ENCODE results near the gene ARAP2.

Gene ARAP2

DNA sequence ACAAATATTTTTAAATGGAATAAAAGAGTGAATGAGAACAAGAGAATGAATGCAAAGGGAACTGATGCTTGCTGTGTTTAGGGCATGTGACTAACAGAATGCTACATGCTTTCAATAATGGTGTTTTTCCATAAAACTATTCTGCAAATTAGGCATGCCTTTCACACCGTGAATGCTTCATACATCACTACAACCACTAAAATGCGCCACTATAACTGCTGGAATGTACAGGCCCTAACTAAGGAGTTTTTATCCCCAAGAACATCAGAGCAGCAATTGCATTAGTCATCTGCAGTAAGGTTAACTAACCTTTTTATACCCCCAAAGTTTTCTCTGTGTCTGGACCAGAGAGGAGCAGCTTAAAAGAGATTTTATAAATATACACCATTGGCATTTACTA, 190.4 kb downstream of the ARAP2 start:
- Histone ChIP-seq H3K9me3 (ENCODE audit: control insufficient read depth in 1 of 2, low read length in 2 of 2) (no peaks in the 10 kb centered on the region), H3K36me3 (ENCODE audit: control insufficient read depth in 1 of 2, insufficient read depth in 2 of 2, low read length in 2 of 2) (no peaks in the 10 kb centered on the region), H3K27ac (ENCODE audit: low read length) (no peak overlapping the region), H3K4me1 (ENCODE audit: control insufficient read depth in 1 of 2, insufficient read depth in 2 of 2, low read length in 2 of 2) (no peaks in the 10 kb centered on the region), H3K27me3 (ENCODE audit: low read depth, low read length) (no peaks in the 10 kb centered on the region), H3K4me3 (ENCODE audit: low read depth in 1 of 2, low read length in 2 of 2) (no peak overlapping the region)

DNA sequence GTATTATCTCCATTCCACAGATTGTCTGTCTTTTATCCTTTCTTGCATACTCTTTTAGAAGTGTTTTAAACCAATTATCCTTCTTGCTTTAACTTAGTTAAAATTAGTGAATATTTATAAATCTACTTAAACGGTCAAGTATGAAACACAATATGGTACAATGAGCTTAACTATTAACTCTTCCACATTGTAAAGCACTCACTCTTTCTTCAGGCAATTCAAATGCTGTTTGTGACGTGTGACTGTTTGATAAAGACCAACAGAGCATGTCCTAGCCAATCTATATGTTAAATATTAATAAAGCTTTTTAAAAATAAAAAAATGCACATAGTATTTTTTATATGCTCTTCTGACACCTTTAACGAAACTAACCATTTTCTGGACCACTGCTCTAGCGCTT, 192.7 kb downstream of the ARAP2 start:
- Histone ChIP-seq H3K27me3 (ENCODE audit: low read depth, low read length) (no peaks in the 10 kb centered on the region), H3K9me3 (ENCODE audit: control insufficient read depth in 1 of 2, low read length in 2 of 2) (no peaks in the 10 kb centered on the region), H3K27ac (ENCODE audit: low read length) (no peak overlapping the region), H3K36me3 (ENCODE audit: control insufficient read depth in 1 of 2, insufficient read depth in 2 of 2, low read length in 2 of 2) (no peaks in the 10 kb centered on the region), H3K4me1 (ENCODE audit: control insufficient read depth in 1 of 2, insufficient read depth in 2 of 2, low read length in 2 of 2) (no peaks in the 10 kb centered on the region), H3K4me3 (ENCODE audit: low read depth in 1 of 2, low read length in 2 of 2) (no peak overlapping the region)

DNA sequence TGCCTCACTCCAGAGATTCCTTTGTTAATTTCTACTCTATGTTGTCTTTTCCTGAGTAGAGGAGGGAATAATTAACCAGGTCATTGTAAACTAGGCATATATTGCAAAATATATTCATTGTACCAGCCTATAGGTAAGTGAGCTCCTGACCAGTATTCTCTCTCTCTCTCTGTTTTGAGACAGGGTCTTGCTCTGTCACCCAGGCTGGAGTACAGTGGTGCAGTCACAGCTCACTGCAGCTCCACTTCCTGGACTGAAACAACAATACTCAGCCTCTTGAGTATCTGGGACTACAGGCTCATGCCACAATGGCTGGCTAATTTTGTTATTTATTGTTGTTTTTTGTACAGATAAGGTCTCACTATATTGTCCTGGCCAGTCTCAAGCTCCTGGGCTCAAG, 198.3 kb downstream of the ARAP2 start:
- no peaks in the 10 kb centered on the region for H3K9me3 ChIP-seq (ENCODE audit: control insufficient read depth in 1 of 2, low read length in 2 of 2)
- no peaks in the 10 kb centered on the region for H3K36me3 ChIP-seq (ENCODE audit: control insufficient read depth in 1 of 2, insufficient read depth in 2 of 2, low read length in 2 of 2)
- no peak overlapping the region for H3K4me3 ChIP-seq (ENCODE audit: low read depth in 1 of 2, low read length in 2 of 2)
- no peaks in the 10 kb centered on the region for H3K27me3 ChIP-seq (ENCODE audit: low read depth, low read length)
- no peaks in the 10 kb centered on the region for H3K4me1 ChIP-seq (ENCODE audit: control insufficient read depth in 1 of 2, insufficient read depth in 2 of 2, low read length in 2 of 2)
- no peak overlapping the region for H3K27ac ChIP-seq (ENCODE audit: low read length)

DNA sequence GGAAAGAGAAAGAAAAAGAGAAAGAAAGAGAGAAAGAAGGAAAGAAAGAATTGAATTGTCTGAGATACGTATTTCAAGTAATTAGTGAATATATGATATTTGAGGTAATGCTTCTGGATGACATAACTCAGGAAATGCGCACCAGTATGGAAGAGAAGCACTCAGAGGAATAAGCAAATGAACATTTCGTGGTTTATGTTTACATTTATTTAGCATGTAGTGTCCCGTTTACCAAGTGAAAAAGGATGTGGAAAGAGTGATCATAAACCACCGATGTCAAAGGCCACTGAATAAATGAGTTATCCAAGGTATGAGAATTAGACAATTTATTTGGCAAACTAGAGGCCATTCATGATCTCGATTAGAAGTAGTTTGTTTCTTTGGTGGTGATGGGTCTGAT, 200.4 kb downstream of the ARAP2 start:
- H3K27ac ChIP-seq (ENCODE audit: low read length): no peak overlapping the region
- no peaks in the 10 kb centered on the region for H3K27me3 ChIP-seq (ENCODE audit: low read depth, low read length)
- H3K9me3 ChIP-seq (ENCODE audit: control insufficient read depth in 1 of 2, low read length in 2 of 2): no peaks in the 10 kb centered on the region
- H3K36me3 ChIP-seq (ENCODE audit: control insufficient read depth in 1 of 2, insufficient read depth in 2 of 2, low read length in 2 of 2): no peaks in the 10 kb centered on the region
- H3K4me3 ChIP-seq (ENCODE audit: low read depth in 1 of 2, low read length in 2 of 2): no peak overlapping the region
- H3K4me1 ChIP-seq (ENCODE audit: control insufficient read depth in 1 of 2, insufficient read depth in 2 of 2, low read length in 2 of 2): no peaks in the 10 kb centered on the region

DNA sequence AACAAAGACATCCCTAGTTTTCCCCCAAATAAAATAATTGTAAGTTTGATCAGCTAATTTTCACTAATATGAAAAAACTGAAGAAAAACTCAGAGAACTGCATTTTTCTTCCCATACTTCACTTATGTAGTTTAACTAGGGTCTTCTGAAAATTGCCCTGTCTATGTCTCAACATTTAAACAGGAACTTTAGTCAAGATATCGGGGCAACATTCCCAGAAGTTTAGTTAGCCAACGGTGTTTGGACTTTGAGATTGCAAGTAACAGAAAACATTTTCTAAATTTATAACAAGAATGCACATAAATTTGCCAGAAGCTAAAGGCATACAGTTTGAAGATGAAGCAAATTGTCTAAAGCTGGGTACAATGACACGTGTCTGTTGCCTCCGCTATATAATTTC, 201.1 kb downstream of the ARAP2 start:
- Histone ChIP-seq H3K4me3 (ENCODE audit: low read depth in 1 of 2, low read length in 2 of 2) (no peak overlapping the region), H3K36me3 (ENCODE audit: control insufficient read depth in 1 of 2, insufficient read depth in 2 of 2, low read length in 2 of 2) (no peaks in the 10 kb centered on the region), H3K4me1 (ENCODE audit: control insufficient read depth in 1 of 2, insufficient read depth in 2 of 2, low read length in 2 of 2) (no peaks in the 10 kb centered on the region), H3K9me3 (ENCODE audit: control insufficient read depth in 1 of 2, low read length in 2 of 2) (no peaks in the 10 kb centered on the region), H3K27me3 (ENCODE audit: low read depth, low read length) (no peaks in the 10 kb centered on the region), H3K27ac (ENCODE audit: low read length) (no peak overlapping the region)

DNA sequence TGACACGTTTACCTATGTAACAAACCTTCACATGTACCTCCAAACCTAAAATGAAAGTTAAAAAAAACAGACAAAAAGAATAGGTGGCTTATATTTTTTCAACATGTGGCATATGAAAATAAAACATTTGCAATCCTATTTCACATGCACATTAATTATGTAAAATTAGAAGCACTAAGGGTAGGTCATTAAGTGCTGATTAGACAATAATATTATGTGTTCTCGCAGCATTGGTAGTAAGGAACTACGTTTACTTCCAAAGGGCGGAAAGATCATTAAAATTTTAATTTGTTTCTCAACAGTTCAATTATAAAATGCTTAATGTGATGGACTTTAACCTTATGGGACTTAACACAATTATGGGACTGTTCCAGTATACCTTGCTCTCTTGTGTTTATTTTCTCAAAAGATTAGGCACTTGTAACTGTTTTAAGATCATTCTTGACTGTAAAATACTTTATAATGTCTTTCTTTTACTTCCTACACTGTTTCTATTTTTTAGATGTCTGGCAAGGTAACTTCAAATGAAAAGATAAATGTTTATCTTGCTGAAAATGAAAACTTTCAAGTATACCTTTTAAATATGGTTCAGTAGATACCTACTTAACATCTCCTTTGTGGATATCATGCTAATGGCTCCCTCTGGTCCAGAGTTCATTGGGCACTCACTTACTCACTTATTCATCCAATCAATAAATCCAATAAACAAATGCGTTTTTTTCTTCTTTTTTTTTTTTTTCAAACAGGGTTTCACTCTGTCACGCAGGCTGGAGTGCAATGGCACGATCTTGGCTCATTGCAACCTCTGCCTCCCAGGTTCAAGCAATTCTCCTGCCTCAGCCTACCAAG, 202.0 kb downstream of the ARAP2 start:
- H3K27ac ChIP-seq (ENCODE audit: low read length): no peak overlapping the region

GRCh38 chr4:36041340-36041739, 203.0 kb downstream of the ARAP2 start:
- H3K4me1 ChIP-seq (ENCODE audit: control insufficient read depth in 1 of 2, insufficient read depth in 2 of 2, low read length in 2 of 2): no peaks in the 10 kb centered on the region
- no peaks in the 10 kb centered on the region for H3K27me3 ChIP-seq (ENCODE audit: low read depth, low read length)
- no peaks in the 10 kb centered on the region for H3K9me3 ChIP-seq (ENCODE audit: control insufficient read depth in 1 of 2, low read length in 2 of 2)
- H3K27ac ChIP-seq (ENCODE audit: low read length): no peak overlapping the region
- H3K36me3 ChIP-seq (ENCODE audit: control insufficient read depth in 1 of 2, insufficient read depth in 2 of 2, low read length in 2 of 2): no peaks in the 10 kb centered on the region
- H3K4me3 ChIP-seq (ENCODE audit: low read depth in 1 of 2, low read length in 2 of 2): no peak overlapping the region

More for the DNA sequence above, 202.0 kb downstream of the ARAP2 start:
- Histone ChIP-seq H3K27me3 (ENCODE audit: low read depth, low read length) (no peaks in the 10 kb centered on the region), H3K36me3 (ENCODE audit: control insufficient read depth in 1 of 2, insufficient read depth in 2 of 2, low read length in 2 of 2) (no peaks in the 10 kb centered on the region), H3K4me1 (ENCODE audit: control insufficient read depth in 1 of 2, insufficient read depth in 2 of 2, low read length in 2 of 2) (no peaks in the 10 kb centered on the region), H3K4me3 (ENCODE audit: low read depth in 1 of 2, low read length in 2 of 2) (no peak overlapping the region), H3K9me3 (ENCODE audit: control insufficient read depth in 1 of 2, low read length in 2 of 2) (no peaks in the 10 kb centered on the region)

DNA sequence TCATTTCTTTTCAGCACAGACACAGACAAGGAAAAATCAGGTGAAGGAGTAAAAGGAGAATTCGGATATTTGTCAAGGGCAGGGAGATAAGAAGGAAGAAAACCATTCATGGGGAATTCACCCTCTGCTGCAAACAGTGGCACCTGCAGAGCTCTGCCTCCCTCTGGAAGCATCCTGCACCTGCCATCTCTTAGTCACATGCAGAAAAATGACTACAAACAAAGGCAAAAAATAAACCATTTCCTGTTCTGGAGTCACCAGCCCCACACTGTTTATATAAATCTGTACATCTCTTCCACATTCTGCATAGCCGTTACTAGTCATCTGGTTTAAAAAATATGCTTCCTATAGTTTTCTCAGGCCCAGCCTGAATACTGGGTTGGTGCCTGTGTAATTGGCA, 205.3 kb downstream of the ARAP2 start:
- H3K36me3 ChIP-seq (ENCODE audit: control insufficient read depth in 1 of 2, insufficient read depth in 2 of 2, low read length in 2 of 2): no peaks in the 10 kb centered on the region
- no peak overlapping the region for H3K4me3 ChIP-seq (ENCODE audit: low read depth in 1 of 2, low read length in 2 of 2)
- H3K27ac ChIP-seq (ENCODE audit: low read length): no peak overlapping the region
- no peaks in the 10 kb centered on the region for H3K27me3 ChIP-seq (ENCODE audit: low read depth, low read length)
- H3K4me1 ChIP-seq (ENCODE audit: control insufficient read depth in 1 of 2, insufficient read depth in 2 of 2, low read length in 2 of 2): no peaks in the 10 kb centered on the region
- H3K9me3 ChIP-seq (ENCODE audit: control insufficient read depth in 1 of 2, low read length in 2 of 2): no peaks in the 10 kb centered on the region

GRCh38 chr4:36038491-36038890, 205.8 kb downstream of the ARAP2 start:
- no peak overlapping the region for H3K4me3 ChIP-seq (ENCODE audit: low read depth in 1 of 2, low read length in 2 of 2)
- no peaks in the 10 kb centered on the region for H3K4me1 ChIP-seq (ENCODE audit: control insufficient read depth in 1 of 2, insufficient read depth in 2 of 2, low read length in 2 of 2)
- H3K36me3 ChIP-seq (ENCODE audit: control insufficient read depth in 1 of 2, insufficient read depth in 2 of 2, low read length in 2 of 2): no peaks in the 10 kb centered on the region
- H3K27me3 ChIP-seq (ENCODE audit: low read depth, low read length): no peaks in the 10 kb centered on the region
- H3K9me3 ChIP-seq (ENCODE audit: control insufficient read depth in 1 of 2, low read length in 2 of 2): no peaks in the 10 kb centered on the region
- H3K27ac ChIP-seq (ENCODE audit: low read length): no peak overlapping the region

- Histone ChIP-seq H3K36me3 (ENCODE audit: control insufficient read depth in 1 of 2, insufficient read depth in 2 of 2, low read length in 2 of 2) (no peaks in the 10 kb centered on the region), H3K4me1 (ENCODE audit: control insufficient read depth in 1 of 2, insufficient read depth in 2 of 2, low read length in 2 of 2) (no peaks in the 10 kb centered on the region), H3K27me3 (ENCODE audit: low read depth, low read length) (no peaks in the 10 kb centered on the region), H3K27ac (ENCODE audit: low read length) (no peak overlapping the region), H3K9me3 (ENCODE audit: control insufficient read depth in 1 of 2, low read length in 2 of 2) (no peaks in the 10 kb centered on the region), H3K4me3 (ENCODE audit: low read depth in 1 of 2, low read length in 2 of 2) (no peak overlapping the region)
Measured at GRCh38 chr4:36037127-36037526, 207.2 kb downstream of the ARAP2 start.

DNA sequence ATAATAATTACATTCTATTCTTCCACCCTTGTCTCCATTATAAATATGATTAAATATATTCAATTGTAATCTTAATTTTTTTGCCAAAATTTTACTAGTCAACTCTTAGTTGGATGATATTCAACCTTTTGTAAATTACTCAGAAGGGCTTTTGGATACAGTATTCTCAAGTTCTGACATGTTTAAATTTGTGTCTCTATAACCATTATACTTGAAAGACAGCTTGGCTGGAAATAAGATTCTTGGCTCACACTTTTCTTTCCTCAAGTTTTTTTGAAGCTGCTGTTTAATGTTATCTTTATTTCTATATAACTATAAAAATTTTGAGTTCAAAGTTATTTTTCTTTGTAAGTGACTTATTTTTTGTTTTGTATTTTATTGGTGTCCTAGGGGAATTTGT, 214.4 kb downstream of the ARAP2 start:
- Histone ChIP-seq H3K27me3 (ENCODE audit: low read depth, low read length) (no peaks in the 10 kb centered on the region), H3K27ac (ENCODE audit: low read length) (no peak overlapping the region), H3K36me3 (ENCODE audit: control insufficient read depth in 1 of 2, insufficient read depth in 2 of 2, low read length in 2 of 2) (no peaks in the 10 kb centered on the region), H3K9me3 (ENCODE audit: control insufficient read depth in 1 of 2, low read length in 2 of 2) (no peaks in the 10 kb centered on the region), H3K4me1 (ENCODE audit: control insufficient read depth in 1 of 2, insufficient read depth in 2 of 2, low read length in 2 of 2) (no peaks in the 10 kb centered on the region), H3K4me3 (ENCODE audit: low read depth in 1 of 2, low read length in 2 of 2) (no peak overlapping the region)

- Histone ChIP-seq H3K9me3 (ENCODE audit: control insufficient read depth in 1 of 2, low read length in 2 of 2) (no peaks in the 10 kb centered on the region), H3K27ac (ENCODE audit: low read length) (no peak overlapping the region), H3K36me3 (ENCODE audit: control insufficient read depth in 1 of 2, insufficient read depth in 2 of 2, low read length in 2 of 2) (no peaks in the 10 kb centered on the region), H3K4me3 (ENCODE audit: low read depth in 1 of 2, low read length in 2 of 2) (no peak overlapping the region), H3K27me3 (ENCODE audit: low read depth, low read length) (no peaks in the 10 kb centered on the region), H3K4me1 (ENCODE audit: control insufficient read depth in 1 of 2, insufficient read depth in 2 of 2, low read length in 2 of 2) (no peaks in the 10 kb centered on the region)
Measured at GRCh38 chr4:36027203-36027602, 217.1 kb downstream of the ARAP2 start.

Measured in muscle layer of duodenum (tissue), 2 donors.